Liver (tissue), 9 donors: ENCODE measurements around the gene MT1E. TPM values are rescaled to one million over a fixed set of nuclear protein-coding genes. Genes with fewer than 3 reads are reported as not detected.

Experiments
- DNase-seq: peaks from one replicate; pipeline ENCODE4 v3.0.0-alpha.2; 2017; ENCODE audit warnings: low spot score
- H3K27ac ChIP-seq, 2 donors: one replicate each; pipeline ENCODE4 v1.7.0; 2013; ENCODE audit warnings: inconsistent platforms in 2 of 2, low read length in 2 of 2, control low read depth in 1 of 2, low read depth in 1 of 2, mild to moderate bottlenecking in 1 of 2
- H3K27me3 ChIP-seq, 4 donors: one replicate each; pipeline versions ENCODE4 v1.6.1 to v1.7.0; 2013; ENCODE audit warnings: low read length in 3 of 4, inconsistent platforms in 1 of 4, mild to moderate bottlenecking in 1 of 4, moderate library complexity in 1 of 4; ENCODE audit not compliant: control insufficient read depth in 4 of 4, insufficient read depth in 4 of 4
- H3K36me3 ChIP-seq, 4 donors: one replicate each; pipeline versions ENCODE4 v1.6.1 to v1.7.0; 2013; ENCODE audit warnings: low read length in 3 of 4, mild to moderate bottlenecking in 3 of 4, low read depth in 1 of 4, moderate library complexity in 1 of 4; ENCODE audit not compliant: control insufficient read depth in 4 of 4, insufficient read depth in 3 of 4
- H3K4me1 ChIP-seq, 4 donors: one replicate each; pipeline versions ENCODE4 v1.6.1 to v1.7.0; 2013; ENCODE audit warnings: low read length in 3 of 4, mild to moderate bottlenecking in 3 of 4, moderate library complexity in 1 of 4; ENCODE audit not compliant: control insufficient read depth in 4 of 4, insufficient read depth in 4 of 4
- H3K4me3 ChIP-seq, 3 donors: one replicate each; pipeline versions ENCODE4 v1.6.1 to v1.7.0; 2013; ENCODE audit warnings: low read length in 3 of 3, control low read depth in 1 of 3, low read depth in 1 of 3, mild to moderate bottlenecking in 1 of 3
- H3K9ac ChIP-seq, 2 donors: one replicate each; pipeline ENCODE4 v1.7.0; 2013; ENCODE audit warnings: low read length in 2 of 2, mild to moderate bottlenecking in 2 of 2, moderate library complexity in 2 of 2, control low read depth in 1 of 2, low read depth in 1 of 2
- H3K9me3 ChIP-seq, 4 donors: one replicate each; pipeline versions ENCODE4 v1.6.1 to v1.7.0; 2013; ENCODE audit warnings: low read length in 3 of 4; ENCODE audit not compliant: control insufficient read depth in 4 of 4
- ATF3 ChIP-seq: IDR thresholded peaks from 2 replicates; pipeline ENCODE4 v1.6.1; 2016; ENCODE audit warnings: antibody characterized with exemption
- CTCF ChIP-seq: fragments of 150-350 bp; IDR thresholded peaks from 2 replicates; pipeline ENCODE4 v1.5.1; 2017; ENCODE audit warnings: improper control_type of control experiment, low read depth, low read length; ENCODE audit not compliant: missing input control
- EGR1 ChIP-seq, 2 donors: IDR thresholded peaks; 2 replicates each; pipeline ENCODE4 v1.6.1; 2016 to 2018; ENCODE audit warnings: antibody characterized with exemption in 2 of 2, low read depth in 2 of 2
- FOXA1 ChIP-seq: IDR thresholded peaks from 2 replicates; pipeline ENCODE4 v1.6.1; 2016; ENCODE audit warnings: antibody characterized with exemption
- FOXA2 ChIP-seq: IDR thresholded peaks from 2 replicates; pipeline ENCODE4 v1.6.1; 2016; ENCODE audit warnings: antibody characterized with exemption
- GABPA ChIP-seq, 2 donors: IDR thresholded peaks in 1 of 2; conservative IDR thresholded peaks in 1 of 2; 2 replicates each; pipeline ENCODE4 v1.6.1; 2016; ENCODE audit warnings: antibody characterized with exemption in 2 of 2, mild to moderate bottlenecking in 1 of 2, moderate library complexity in 1 of 2
- HNF4A ChIP-seq, 2 donors: conservative IDR thresholded peaks; 2 replicates each; pipeline ENCODE4 v1.6.1; 2016; ENCODE audit warnings: antibody characterized with exemption in 2 of 2, mild to moderate bottlenecking in 2 of 2
- JUND ChIP-seq, 2 donors: IDR thresholded peaks; 2 replicates each; pipeline ENCODE4 v1.6.1; 2016; ENCODE audit warnings: antibody characterized with exemption in 2 of 2
- MAX ChIP-seq: IDR thresholded peaks from 2 replicates; pipeline ENCODE4 v1.6.1; 2016; ENCODE audit warnings: antibody characterized with exemption
- NR2F2 ChIP-seq: IDR thresholded peaks from 2 replicates; pipeline ENCODE4 v1.6.1; 2016; ENCODE audit warnings: antibody characterized with exemption
- RAD21 ChIP-seq, 2 donors: IDR thresholded peaks; 2 replicates each; pipeline ENCODE4 v1.6.1; 2016; ENCODE audit warnings: antibody characterized with exemption in 2 of 2, mild to moderate bottlenecking in 2 of 2
- REST ChIP-seq: IDR thresholded peaks from 2 replicates; pipeline ENCODE4 v1.6.1; 2016; ENCODE audit warnings: antibody characterized with exemption, mild to moderate bottlenecking
- RXRA ChIP-seq, 2 donors: IDR thresholded peaks; 2 replicates each; pipeline ENCODE4 v1.6.1; 2017 to 2018; ENCODE audit warnings: antibody characterized with exemption in 2 of 2, mild to moderate bottlenecking in 1 of 2
- SP1 ChIP-seq: IDR thresholded peaks from 2 replicates; pipeline ENCODE4 v1.6.1; 2018; ENCODE audit warnings: antibody characterized with exemption, mild to moderate bottlenecking
- TAF1 ChIP-seq: conservative IDR thresholded peaks from 2 replicates; pipeline ENCODE4 v1.6.1; 2016; ENCODE audit warnings: antibody characterized with exemption, mild to moderate bottlenecking
- YY1 ChIP-seq: IDR thresholded peaks from 2 replicates; pipeline ENCODE4 v1.6.1; 2016; ENCODE audit warnings: antibody characterized with exemption, mild to moderate bottlenecking
- WGBS: extraction: QIAGEN DNeasy Blood & Tissue Kit; methylation state at CpG from one replicate; pipeline ENCODE4 v1.1.7; 2013; 5-methylcytosine and 5-hydroxymethylcytosine counted together
- polyA plus RNA-seq, 2 donors: library from polyadenylated mRNA; stranded (reverse) in 1 of 2; unstranded in 1 of 2; fragments of 200-250 nt in 1 of 2; fragments of >200 nt in 1 of 2; fragmentation: Nextera tagmentation in 1 of 2; extraction: Ambion mirVana in 1 of 2; gene quantifications; one replicate each; pipeline versions ENCODE4 v1.2.1 to v1.2.3, GENCODE V29; 2013 to 2015
- total RNA-seq, 2 donors: library from RNA; depleted of rRNA; stranded (reverse); fragments of >200 nt; gene quantifications; one replicate each; pipeline ENCODE4 v1.2.3, GENCODE V29; 2014
- donor health status: healthy.
- donor health status: healthy.
- donor health status: healthy.
- donor health status: healthy.
- donor health status: healthy.

Gene MT1E
- total and polyA plus RNA-seq, 4 donors: 206 to 1,831 (median 808) TPM

GRCh38 chr16:56615353-56615752 is 10.2 kb upstream of the MT1E start:
- no peak overlapping the region for H3K9ac ChIP-seq

GRCh38 chr16:56616608-56617211 is 8.9 kb upstream of the MT1E start:
- H3K27me3 ChIP-seq: no peaks in the 10 kb centered on the region
- no peaks in the 10 kb centered on the region for H3K9me3 ChIP-seq
- TF ChIP-seq YY1 (peak; percentile 27), FOXA2 (no peak), ATF3 (no peak)
- no peak for DNase-seq
- peaks cover 0 to 26% (median 12%) of the 10 kb centered on the region in 4 donors for H3K4me1 ChIP-seq
- 46% methylated on average over 23 of the region's 23 CpGs for WGBS
- H3K36me3 ChIP-seq: no peaks in the 10 kb centered on the region
- peak overlapping the region; percentile 91 to 93 for H3K27ac ChIP-seq
- peak overlapping the region; percentile 47 to 77 (median 67) for H3K4me3 ChIP-seq
- peak overlapping the region in 1 of 2 donors; percentile 50 for H3K9ac ChIP-seq

More at GRCh38 chr16:56615353-56615752, 10.2 kb upstream of the MT1E start:
- no peaks in the 10 kb centered on the region for H3K9me3 ChIP-seq
- TF ChIP-seq TAF1 (no peak), FOXA1 (no peak)
- no peaks in the 10 kb centered on the region for H3K27me3 ChIP-seq
- H3K36me3 ChIP-seq: no peaks in the 10 kb centered on the region
- no peak overlapping the region for H3K4me3 ChIP-seq
- no peak for DNase-seq
- 89% methylated on average over 3 of the region's 3 CpGs for WGBS
- no peak overlapping the region for H3K27ac ChIP-seq
- peaks cover 0 to 31% (median 16%) of the 10 kb centered on the region in 4 donors for H3K4me1 ChIP-seq

GRCh38 chr16:56617212-56618085 is 8.1 kb upstream of the MT1E start:
- Histone ChIP-seq H3K4me3 (peak overlapping the region; percentile 47 to 77 (median 67)), H3K36me3 (no peaks in the 10 kb centered on the region), H3K27ac (peak overlapping the region; percentile 91 to 93), H3K9ac (peak overlapping the region; percentile 58 to 78), H3K27me3 (no peaks in the 10 kb centered on the region), H3K4me1 (peaks cover 0 to 30% (median 14%) of the 10 kb centered on the region in 4 donors), H3K9me3 (no peaks in the 10 kb centered on the region)
- peak; percentile 71 for DNase-seq
- WGBS: 3% methylated on average over 40 of the region's 41 CpGs
- TF ChIP-seq JUND (IDR thresholded peaks at IDR 0.05) (no peak), HNF4A (conservative IDR thresholded peaks at IDR 0.05) (peak in 1 of 2 donors; percentile 25), FOXA1 (no peak), RXRA (IDR thresholded peaks at IDR 0.05) (peak; percentile 27 to 50), MAX (no peak), YY1 (peak; percentile 44), FOXA2 (no peak), REST (peak; percentile 67), SP1 (peak; percentile 49), CTCF (peak; percentile 20), RAD21 (IDR thresholded peaks at IDR 0.05) (peak in 1 of 2 donors; percentile 40), GABPA (IDR thresholded peaks at IDR 0.05 in 1 of 2, conservative IDR thresholded peaks at IDR 0.05 in 1 of 2) (no peak), TAF1 (peak; percentile 45), NR2F2 (no peak), EGR1 (IDR thresholded peaks at IDR 0.05; ENCODE audit: low read depth in 2 of 2) (no peak)
